Endothelial cell of hepatic sinusoid (primary cell): ENCODE measurements around the gene KCNJ12.
"Not testable (repeated sequence)": the region's sequence is repeated elsewhere in the genome, so short reads cannot be mapped to it uniquely, and the experiment has no call there.

Source experiments
- in situ Hi-C: cut with HindIII; loops from 2 replicates; pipeline ENCODE4 v1.10.0; 2017; ENCODE audit warnings: low sequenced_read_pairs

Gene KCNJ12

GRCh38 chr17:21376081-21376758 lies at the start of gene KCNJ12:
TSS of gene KCNJ12 (plus strand) at chr17:21376357. CDS start at chr17:21415343, 38,986 bp downstream.
- in situ Hi-C loops, result no loop called here

- in situ Hi-C loops, result not testable (repeated sequence)
These were observed 48.2 kb upstream of the KCNJ12 start for GRCh38 chr17:21327921-21328320.

GRCh38 chr17:21328778-21329177 lies 47.4 kb upstream of the KCNJ12 start:
- in situ Hi-C loops, result not testable (repeated sequence)

- in situ Hi-C loops, result no loop called here
These were observed 45.6 kb upstream of the KCNJ12 start for GRCh38 chr17:21330436-21331160.

- in situ Hi-C loops, result not testable (repeated sequence)
These were observed 39.4 kb upstream of the KCNJ12 start for GRCh38 chr17:21336541-21337294.

GRCh38 chr17:21337981-21338625 lies 38.1 kb upstream of the KCNJ12 start:
- in situ Hi-C loops, result not testable (repeated sequence)

- in situ Hi-C loops, result no loop called here
These were observed 37.1 kb upstream of the KCNJ12 start for GRCh38 chr17:21339011-21339410.

- in situ Hi-C loops, result not testable (repeated sequence)
These were observed 36.6 kb upstream of the KCNJ12 start for GRCh38 chr17:21339571-21339970.

GRCh38 chr17:21340407-21340806 lies 35.8 kb upstream of the KCNJ12 start:
- in situ Hi-C loops, result not testable (repeated sequence)

GRCh38 chr17:21341279-21341678 lies 34.9 kb upstream of the KCNJ12 start:
- in situ Hi-C loops, result not testable (repeated sequence)

- in situ Hi-C loops, result not testable (repeated sequence)
These were observed 34.1 kb upstream of the KCNJ12 start for GRCh38 chr17:21341925-21342540.

- in situ Hi-C loops, result not testable (repeated sequence)
These were observed 32.9 kb upstream of the KCNJ12 start for GRCh38 chr17:21343061-21343949.

GRCh38 chr17:21344801-21345200 lies 31.4 kb upstream of the KCNJ12 start:
- in situ Hi-C loops, result not testable (repeated sequence)

GRCh38 chr17:21345236-21345635 lies 30.9 kb upstream of the KCNJ12 start:
- in situ Hi-C loops, result no loop called here

GRCh38 chr17:21346107-21346506 lies 30.1 kb upstream of the KCNJ12 start:
- in situ Hi-C loops, result not testable (repeated sequence)

- in situ Hi-C loops, result not testable (repeated sequence)
These were observed 29.4 kb upstream of the KCNJ12 start for GRCh38 chr17:21346651-21347250.

- in situ Hi-C loops, result not testable (repeated sequence)
These were observed 28.5 kb upstream of the KCNJ12 start for GRCh38 chr17:21347660-21348059.

- in situ Hi-C loops, result not testable (repeated sequence)
These were observed 27.9 kb upstream of the KCNJ12 start for GRCh38 chr17:21348081-21348925.
